ENCODE results near the gene GPR75.

The GPR75 gene

DNA sequence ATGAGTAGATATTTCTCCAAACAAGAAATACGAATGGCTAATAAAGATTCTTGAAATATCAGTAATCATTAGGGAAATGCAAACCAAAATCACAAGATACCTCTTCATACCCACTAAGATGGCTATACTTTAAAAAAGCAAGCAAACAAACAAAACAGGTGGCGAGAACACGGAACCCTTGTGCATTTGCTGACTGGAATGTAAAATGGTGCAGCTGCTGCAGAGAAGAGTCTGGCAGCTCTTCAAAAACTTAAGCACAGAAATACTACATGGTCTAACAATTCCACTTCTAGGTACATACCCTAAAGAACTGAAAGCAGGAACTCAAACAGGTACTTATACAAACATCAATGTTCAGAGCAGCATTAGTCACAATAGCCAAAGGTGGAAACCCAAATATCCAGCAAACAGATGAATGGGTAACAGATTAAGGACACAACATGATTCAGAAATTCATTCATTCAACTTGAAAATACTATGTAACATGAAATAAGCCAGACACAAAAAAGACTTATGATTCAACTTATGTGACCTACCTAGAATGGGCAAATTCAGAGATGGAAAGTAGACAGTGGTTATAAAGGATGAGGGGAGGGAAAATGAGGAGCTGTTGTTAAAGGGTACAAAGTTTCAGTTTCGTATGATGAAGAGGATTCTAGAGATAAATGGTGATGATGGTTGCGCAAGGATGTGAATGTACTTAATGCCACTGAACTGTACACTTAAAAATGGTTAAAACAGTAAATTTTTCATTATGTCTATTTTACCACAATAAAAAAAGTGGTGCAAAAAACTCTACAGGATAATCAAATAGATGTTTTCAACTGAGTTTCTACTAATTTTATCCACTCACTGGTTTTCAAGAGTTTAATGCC, 26.9 kb upstream of the GPR75 start:
- TF ChIP-seq CTCF (IDR thresholded peaks at IDR 0.05; ENCODE audit: control insufficient read depth, extremely low read depth, insufficient read depth): no peak
- DNase-seq (ENCODE audit: low read depth): no peak
- no peak overlapping the region for H3K4me3 ChIP-seq (ENCODE audit: low read depth, low read length)

GRCh38 chr2:53884883-53885282, 25.1 kb upstream of the GPR75 start:
- no peak for TF ChIP-seq CTCF (IDR thresholded peaks at IDR 0.05; ENCODE audit: control insufficient read depth, extremely low read depth, insufficient read depth)
- DNase-seq (ENCODE audit: low read depth): no peak

DNA sequence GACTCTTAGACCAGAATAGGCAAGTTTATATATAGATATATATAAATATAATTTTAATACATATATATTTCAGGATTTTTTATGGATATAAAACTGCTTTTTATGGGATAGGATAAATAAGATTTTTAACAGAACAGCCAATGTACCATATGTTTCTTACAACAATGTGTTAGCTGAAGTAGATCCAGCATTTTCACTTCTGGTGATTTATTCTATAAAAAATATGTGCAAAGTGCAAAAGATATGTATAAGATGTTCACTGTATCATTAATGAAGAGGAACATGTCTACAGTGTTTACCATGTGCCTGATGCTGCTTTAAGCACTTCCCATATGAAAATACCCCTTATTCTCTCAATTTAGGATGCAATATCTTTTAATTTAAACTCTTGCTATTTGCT, 22.2 kb upstream of the GPR75 start:
- H3K4me3 ChIP-seq (ENCODE audit: low read depth, low read length): no peak overlapping the region
- no peak for TF ChIP-seq CTCF (IDR thresholded peaks at IDR 0.05; ENCODE audit: control insufficient read depth, extremely low read depth, insufficient read depth)

More at GRCh38 chr2:53884883-53885282, 25.1 kb upstream of the GPR75 start:
- H3K4me3 ChIP-seq (ENCODE audit: low read depth, low read length): no peak overlapping the region

DNA sequence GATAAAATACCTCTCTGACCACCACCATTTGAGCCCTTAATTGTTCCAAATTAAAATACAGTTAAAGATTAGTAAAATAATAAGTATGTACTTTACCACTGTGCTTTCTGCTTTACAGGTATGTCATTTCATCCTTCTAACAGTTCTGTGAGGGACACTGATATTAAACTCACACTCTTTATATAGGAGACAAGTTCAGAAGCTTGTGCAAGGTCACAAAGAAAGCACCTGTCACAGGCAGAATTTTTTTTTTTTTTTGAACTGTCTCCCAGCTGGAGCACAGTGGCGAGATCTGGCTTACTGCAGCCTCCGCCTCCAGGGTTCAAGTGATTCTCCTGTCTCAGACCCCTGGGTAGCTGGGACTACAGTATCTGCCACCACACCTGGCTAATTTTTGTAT, 21.6 kb upstream of the GPR75 start:
- H3K4me3 ChIP-seq (ENCODE audit: low read depth, low read length): no peak overlapping the region
- no peak for DNase-seq (ENCODE audit: low read depth)
- no peak for TF ChIP-seq CTCF (IDR thresholded peaks at IDR 0.05; ENCODE audit: control insufficient read depth, extremely low read depth, insufficient read depth)

More for the DNA sequence above, 22.2 kb upstream of the GPR75 start:
- no peak for DNase-seq (ENCODE audit: low read depth)

- TF ChIP-seq CTCF (IDR thresholded peaks at IDR 0.05; ENCODE audit: control insufficient read depth, extremely low read depth, insufficient read depth): no peak
- DNase-seq (ENCODE audit: low read depth): no peak
- H3K4me3 ChIP-seq (ENCODE audit: low read depth, low read length): no peak overlapping the region
These were observed 21.0 kb upstream of the GPR75 start for GRCh38 chr2:53880756-53881155.

GRCh38 chr2:53877556-53877955, 17.8 kb upstream of the GPR75 start:
- no peak for TF ChIP-seq CTCF (IDR thresholded peaks at IDR 0.05; ENCODE audit: control insufficient read depth, extremely low read depth, insufficient read depth)
- H3K4me3 ChIP-seq (ENCODE audit: low read depth, low read length): no peak overlapping the region
- DNase-seq (ENCODE audit: low read depth): no peak

GRCh38 chr2:53877112-53877511, 17.3 kb upstream of the GPR75 start:
- no peak for TF ChIP-seq CTCF (IDR thresholded peaks at IDR 0.05; ENCODE audit: control insufficient read depth, extremely low read depth, insufficient read depth)
- DNase-seq (ENCODE audit: low read depth): no peak
- H3K4me3 ChIP-seq (ENCODE audit: low read depth, low read length): no peak overlapping the region

Data from LNCaP clone FGC (cell line).